HPDE6-E6E7 (cell line): ENCODE measurements around the gene NOMO2.
"Not testable (repeated sequence)": the region's sequence is repeated elsewhere in the genome, so short reads cannot be mapped to it uniquely, and the experiment has no call there.

Experiments used
- DNase-seq: peaks from one replicate; pipeline ENCODE4 v3.0.0; 2011; ENCODE audit warnings: missing footprints; ENCODE audit errors: extremely low spot score

The NOMO2 gene, protein sequence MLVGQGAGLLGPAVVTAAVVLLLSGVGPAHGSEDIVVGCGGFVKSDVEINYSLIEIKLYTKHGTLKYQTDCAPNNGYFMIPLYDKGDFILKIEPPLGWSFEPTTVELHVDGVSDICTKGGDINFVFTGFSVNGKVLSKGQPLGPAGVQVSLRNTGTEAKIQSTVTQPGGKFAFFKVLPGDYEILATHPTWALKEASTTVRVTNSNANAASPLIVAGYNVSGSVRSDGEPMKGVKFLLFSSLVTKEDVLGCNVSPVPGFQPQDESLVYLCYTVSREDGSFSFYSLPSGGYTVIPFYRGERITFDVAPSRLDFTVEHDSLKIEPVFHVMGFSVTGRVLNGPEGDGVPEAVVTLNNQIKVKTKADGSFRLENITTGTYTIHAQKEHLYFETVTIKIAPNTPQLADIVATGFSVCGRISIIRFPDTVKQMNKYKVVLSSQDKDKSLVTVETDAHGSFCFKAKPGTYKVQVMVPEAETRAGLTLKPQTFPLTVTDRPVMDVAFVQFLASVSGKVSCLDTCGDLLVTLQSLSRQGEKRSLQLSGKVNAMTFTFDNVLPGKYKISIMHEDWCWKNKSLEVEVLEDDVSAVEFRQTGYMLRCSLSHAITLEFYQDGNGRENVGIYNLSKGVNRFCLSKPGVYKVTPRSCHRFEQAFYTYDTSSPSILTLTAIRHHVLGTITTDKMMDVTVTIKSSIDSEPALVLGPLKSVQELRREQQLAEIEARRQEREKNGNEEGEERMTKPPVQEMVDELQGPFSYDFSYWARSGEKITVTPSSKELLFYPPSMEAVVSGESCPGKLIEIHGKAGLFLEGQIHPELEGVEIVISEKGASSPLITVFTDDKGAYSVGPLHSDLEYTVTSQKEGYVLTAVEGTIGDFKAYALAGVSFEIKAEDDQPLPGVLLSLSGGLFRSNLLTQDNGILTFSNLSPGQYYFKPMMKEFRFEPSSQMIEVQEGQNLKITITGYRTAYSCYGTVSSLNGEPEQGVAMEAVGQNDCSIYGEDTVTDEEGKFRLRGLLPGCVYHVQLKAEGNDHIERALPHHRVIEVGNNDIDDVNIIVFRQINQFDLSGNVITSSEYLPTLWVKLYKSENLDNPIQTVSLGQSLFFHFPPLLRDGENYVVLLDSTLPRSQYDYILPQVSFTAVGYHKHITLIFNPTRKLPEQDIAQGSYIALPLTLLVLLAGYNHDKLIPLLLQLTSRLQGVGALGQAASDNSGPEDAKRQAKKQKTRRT

DNA sequence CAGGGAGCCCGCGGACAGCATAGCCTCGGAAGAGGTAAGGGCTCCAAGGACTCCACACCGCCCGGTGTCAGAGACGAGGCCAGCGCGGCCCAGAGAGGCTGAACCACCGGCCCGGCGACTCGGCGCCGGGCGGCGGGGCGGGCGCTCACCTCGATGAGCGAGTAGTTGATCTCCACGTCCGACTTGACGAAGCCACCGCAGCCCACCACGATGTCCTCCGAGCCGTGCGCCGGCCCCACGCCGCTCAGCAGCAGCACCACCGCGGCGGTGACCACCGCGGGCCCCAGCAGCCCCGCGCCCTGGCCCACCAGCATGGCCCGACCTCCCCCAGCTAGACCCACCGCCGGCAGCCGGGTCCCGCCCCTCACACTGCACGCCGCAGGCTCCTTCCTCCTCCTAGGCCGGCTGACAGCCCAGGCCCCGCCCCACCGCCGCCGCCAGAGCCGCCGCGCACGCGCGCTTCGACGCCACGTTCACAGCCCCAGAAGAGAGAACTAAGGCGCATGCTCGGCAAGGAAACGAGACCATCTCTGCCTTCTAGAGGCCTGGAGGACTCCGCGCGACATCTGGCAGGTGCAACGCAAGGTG, at the start of gene NOMO2:
Gene NOMO2 (minus strand): TSS at position 371 of the 588 bp plus-strand sequence. CDS start 57 bp downstream, at position 314.
- DNase-seq, result not testable (repeated sequence)

- not testable (repeated sequence) for DNase-seq
Observed at GRCh38 chr16:18610147-18610803, 48.4 kb upstream of the NOMO2 start.

DNA sequence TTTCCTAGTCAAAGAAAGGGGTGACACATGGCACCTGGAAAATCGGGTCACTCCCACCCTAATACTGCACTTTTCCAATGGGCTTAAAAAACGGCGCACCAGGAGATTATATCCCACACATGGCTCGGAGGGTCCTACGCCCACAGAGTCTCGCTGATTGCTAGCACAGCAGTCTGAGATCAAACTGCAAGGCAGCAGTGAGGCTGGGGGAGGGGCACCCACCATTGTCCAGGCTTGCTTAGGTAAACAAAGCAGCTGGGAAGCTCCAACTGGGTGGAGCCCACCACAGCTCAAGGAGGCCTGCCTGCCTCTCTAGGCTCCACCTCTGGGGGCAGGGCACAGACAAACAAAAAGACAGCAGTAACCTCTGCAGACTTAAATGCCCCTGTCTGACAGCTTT, 46.4 kb upstream of the NOMO2 start:
- not testable (repeated sequence) for DNase-seq

- not testable (repeated sequence) for DNase-seq
Observed at GRCh38 chr16:18603572-18604246, 41.8 kb upstream of the NOMO2 start.

GRCh38 chr16:18598582-18598981, 36.7 kb upstream of the NOMO2 start:
- not testable (repeated sequence) for DNase-seq

GRCh38 chr16:18597734-18598133, 35.8 kb upstream of the NOMO2 start:
- not testable (repeated sequence) for DNase-seq

DNA sequence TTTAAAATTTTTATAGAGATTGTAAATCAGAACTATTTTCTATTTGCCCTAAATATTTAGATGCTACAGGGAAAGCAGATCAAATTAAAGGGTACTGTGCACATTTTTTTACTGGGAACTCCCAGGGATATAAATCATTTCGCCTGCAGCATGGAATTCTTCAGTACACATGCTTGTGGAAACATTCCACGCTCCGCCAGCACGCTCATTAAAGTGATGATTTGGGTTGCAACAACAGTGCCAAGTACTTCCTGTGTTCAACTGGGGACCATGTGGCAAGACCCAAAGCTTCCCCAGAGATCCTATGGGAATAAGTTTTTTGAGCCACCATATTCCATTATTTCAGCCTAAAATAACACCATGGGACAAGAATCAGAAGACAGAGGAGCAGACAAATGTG, 35.4 kb upstream of the NOMO2 start:
- not testable (repeated sequence) for DNase-seq

GRCh38 chr16:18595796-18596195, 33.9 kb upstream of the NOMO2 start:
- not testable (repeated sequence) for DNase-seq

DNA sequence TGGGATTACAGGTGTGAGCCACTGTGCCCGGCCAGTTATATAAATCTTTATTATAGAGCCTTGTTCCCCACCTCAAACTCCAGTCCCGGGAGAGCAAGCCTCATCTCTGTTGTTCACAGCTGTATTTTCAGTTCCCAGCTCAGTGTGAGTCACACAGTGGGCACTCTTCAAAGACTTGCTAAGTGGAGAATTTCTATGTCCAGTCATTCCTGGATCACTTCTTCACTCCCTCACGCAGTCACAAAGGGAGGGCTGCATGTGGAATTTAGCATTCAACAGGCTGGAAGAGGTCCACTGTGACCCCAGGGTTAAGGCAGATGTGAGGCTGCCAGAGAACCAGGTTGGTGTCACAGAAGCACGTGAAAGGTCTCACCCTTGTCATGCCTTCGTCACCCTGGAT, 33.0 kb upstream of the NOMO2 start:
- not testable (repeated sequence) for DNase-seq

DNA sequence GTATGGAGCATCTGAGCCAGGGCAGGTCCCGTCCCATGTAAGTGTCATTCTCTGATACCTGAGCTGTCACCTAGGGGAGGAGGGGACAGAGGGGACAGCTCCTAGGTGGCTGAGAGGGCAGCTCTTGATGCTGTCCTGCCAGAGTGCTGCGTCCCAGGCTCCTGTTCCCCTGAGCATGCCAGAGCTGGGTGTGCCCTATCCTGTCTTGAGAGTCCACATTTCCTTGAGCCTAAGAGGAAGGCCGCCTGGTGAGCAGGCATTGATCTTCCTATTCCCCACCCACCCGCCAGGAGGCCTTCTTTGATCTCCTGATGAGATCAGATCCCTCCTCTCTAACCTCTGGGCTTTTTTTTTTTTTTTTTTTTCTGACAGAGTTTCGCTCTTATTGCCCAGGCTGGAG, 32.0 kb upstream of the NOMO2 start:
- DNase-seq, result not testable (repeated sequence)

DNA sequence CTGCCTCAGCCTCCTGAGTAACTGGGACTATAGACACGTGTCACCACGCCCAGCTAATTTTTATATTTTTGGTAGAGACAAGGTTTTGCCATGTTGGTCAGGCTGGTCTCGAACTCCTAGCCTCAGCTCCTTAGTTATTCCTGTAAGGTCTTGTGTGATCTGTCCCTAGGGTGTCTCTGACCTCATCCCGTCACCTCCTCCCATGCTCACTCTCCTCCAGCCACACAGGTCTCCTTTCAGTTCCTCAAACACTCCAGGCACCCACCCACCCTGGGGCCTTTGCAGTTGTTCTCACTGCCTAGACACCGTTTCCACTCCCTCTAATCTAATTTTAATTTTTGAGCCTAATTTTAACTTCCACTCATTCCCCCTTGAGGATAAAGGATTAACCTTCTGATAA, 31.1 kb upstream of the NOMO2 start:
- not testable (repeated sequence) for DNase-seq

DNA sequence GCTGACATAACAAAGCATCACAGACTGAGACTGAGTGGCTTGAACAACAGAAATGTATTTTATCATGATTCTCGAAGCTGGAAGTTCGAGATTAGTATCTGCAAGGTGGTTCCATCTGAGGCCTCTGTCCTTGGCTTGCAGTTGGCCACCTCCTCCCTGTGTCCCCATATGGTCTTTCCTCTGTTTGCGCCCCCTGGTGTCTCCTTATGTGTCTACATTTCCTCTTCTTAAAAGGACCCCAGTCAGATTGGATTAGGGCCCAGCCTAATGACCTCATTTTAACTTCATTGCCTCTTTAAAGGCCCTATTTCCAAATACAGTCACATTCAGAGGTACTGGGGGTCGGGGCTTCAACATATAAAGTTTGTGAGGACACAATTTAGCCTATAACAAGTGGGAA, 30.0 kb upstream of the NOMO2 start:
- DNase-seq, result not testable (repeated sequence)

GRCh38 chr16:18591441-18591840, 29.5 kb upstream of the NOMO2 start:
- not testable (repeated sequence) for DNase-seq

- not testable (repeated sequence) for DNase-seq
Observed at GRCh38 chr16:18589806-18590205, 27.9 kb upstream of the NOMO2 start.

DNA sequence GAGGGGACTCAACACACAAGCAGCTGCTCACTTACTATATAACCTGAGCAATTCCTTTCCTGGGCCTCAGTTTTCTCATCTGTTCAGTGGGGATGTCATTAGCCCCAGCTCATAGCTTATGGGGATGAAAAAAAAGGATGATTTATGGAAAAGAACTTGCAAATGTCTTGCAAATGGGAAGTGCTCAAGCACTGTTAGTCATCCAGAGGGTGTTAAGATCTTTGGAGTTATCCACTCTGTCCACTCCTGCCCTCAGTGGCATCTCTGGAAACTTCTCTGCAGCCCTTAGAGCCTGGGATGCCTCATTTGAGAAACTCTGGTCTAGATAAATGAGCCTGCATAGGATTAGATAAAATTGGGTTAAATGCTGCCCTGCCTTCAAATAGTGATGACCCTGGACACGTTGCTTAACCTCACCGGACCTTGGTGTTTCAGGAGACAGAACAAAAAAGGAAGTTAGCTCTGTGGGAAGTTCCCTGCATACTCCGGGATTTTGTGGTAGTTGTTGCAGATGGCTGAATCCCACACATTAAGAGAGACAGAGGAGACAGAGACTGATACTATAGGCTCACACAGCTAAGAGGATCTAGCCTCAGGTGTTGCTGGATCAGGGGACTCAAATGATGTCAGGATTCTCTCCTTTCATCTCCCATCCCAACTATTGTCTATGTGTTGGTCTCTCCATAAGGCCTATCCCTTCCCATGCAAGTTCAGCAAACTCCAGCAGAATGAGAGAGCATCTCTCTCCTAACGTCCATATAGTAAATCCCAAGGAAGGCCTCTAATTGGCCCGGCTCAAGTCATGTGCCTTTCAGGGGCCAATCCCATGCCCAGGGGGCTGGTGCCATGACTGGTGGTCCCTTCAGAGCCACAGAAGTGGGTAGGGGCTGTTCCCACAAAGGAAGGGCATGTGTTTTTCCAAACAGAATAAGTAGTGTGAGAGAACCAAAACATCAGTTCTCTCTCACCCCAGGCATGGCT, 25.0 kb upstream of the NOMO2 start:
- not testable (repeated sequence) for DNase-seq

GRCh38 chr16:18585789-18586188, 23.9 kb upstream of the NOMO2 start:
- not testable (repeated sequence) for DNase-seq

DNA sequence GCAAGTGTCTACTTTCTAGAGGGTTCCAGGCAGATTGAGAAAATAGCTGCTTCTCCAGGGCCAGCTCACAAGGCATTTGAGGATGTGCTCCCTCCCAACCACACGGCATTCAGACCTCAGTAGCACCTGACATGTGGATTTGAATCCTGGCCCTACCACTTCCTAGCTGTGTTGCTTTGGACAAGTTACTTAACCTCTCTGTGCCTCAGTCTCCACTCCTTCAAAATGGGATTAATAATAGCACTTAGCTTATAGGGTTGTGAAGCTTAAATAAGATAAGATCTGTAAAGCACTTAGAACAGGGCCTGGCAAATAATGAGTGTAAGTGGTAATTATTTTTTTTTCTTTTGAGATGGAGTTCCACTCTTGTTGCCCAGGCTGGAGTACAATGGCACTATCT, 21.0 kb upstream of the NOMO2 start:
- no peak for DNase-seq

- DNase-seq, result not testable (repeated sequence)
Observed at GRCh38 chr16:18580396-18580795, 18.5 kb upstream of the NOMO2 start.

DNA sequence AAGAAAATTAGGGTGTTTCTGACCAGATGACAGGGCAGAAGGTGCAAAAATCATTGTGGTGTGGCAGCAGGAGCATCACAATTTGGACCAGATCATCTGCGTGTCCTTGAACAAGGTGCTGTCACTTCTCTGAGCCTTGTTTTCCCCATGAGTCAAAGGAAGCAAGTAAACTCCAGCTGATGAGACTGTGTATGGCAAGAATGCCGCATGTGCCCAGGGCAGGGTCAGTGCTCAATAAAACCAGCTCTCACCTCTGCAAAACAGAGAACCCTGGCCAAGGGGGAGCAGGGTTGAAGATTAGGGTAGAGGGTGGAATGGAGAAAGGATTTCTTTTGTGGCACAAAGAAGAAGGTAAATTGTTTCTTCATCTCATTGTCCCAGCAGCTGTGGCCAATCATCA, 17.4 kb upstream of the NOMO2 start:
- not testable (repeated sequence) for DNase-seq
